Body of pancreas (tissue), 4 donors: ENCODE data around the gene ADAMTS13.

Experiments used
- POLR2A ChIP-seq, 3 donors: fragments of 450-650 bp; IDR thresholded peaks; one replicate each; pipeline ENCODE4 v1.6.1; 2016; ENCODE audit warnings: antibody characterized with exemption in 3 of 3, mild to moderate bottlenecking in 2 of 3
- TF ChIP-seq, protein P1 (sequence below), 7 experiments: fragments of 450-650 bp in 4 of 7; fragments of 200-600 bp in 3 of 7; sonication (generic) in 3 of 7; IDR thresholded peaks; one replicate each; pipeline ENCODE4 v1.5.1; 2016 to 2019; ENCODE audit warnings: antibody characterized with exemption in 7 of 7

DNA sequence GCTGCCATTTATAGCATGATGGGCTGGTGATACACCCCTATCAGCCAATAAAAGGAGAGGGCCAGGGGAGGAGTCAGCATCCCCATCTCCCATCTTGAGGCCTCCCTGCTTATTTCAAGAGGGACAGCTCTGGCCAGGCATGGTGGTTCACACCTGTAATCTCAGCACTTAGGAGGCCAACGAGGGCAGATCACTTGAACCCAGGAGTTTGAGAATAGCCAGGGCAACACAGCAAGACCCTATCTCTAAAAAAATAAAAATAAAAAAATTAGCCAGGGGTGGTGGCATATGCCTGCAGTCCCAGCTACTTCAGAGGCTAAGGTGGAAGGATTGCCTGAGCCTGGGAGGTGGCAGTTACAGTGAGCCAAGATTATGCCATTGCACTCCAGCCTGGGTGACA is 14.1 kb upstream of the ADAMTS13 start:
- no peak for TF ChIP-seq POLR2A (IDR thresholded peaks at IDR 0.05)
- TF ChIP-seq, protein P1, sequence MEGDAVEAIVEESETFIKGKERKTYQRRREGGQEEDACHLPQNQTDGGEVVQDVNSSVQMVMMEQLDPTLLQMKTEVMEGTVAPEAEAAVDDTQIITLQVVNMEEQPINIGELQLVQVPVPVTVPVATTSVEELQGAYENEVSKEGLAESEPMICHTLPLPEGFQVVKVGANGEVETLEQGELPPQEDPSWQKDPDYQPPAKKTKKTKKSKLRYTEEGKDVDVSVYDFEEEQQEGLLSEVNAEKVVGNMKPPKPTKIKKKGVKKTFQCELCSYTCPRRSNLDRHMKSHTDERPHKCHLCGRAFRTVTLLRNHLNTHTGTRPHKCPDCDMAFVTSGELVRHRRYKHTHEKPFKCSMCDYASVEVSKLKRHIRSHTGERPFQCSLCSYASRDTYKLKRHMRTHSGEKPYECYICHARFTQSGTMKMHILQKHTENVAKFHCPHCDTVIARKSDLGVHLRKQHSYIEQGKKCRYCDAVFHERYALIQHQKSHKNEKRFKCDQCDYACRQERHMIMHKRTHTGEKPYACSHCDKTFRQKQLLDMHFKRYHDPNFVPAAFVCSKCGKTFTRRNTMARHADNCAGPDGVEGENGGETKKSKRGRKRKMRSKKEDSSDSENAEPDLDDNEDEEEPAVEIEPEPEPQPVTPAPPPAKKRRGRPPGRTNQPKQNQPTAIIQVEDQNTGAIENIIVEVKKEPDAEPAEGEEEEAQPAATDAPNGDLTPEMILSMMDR (IDR thresholded peaks at IDR 0.05) = no peak
